Measurements from ENCODE around the gene EXOC1. TPM values are rescaled to one million over a fixed set of nuclear protein-coding genes. Genes with fewer than 3 reads are reported as not detected.

The EXOC1 gene
- total RNA-seq, 1 donor from 2014 or later, result 28.9 TPM

DNA sequence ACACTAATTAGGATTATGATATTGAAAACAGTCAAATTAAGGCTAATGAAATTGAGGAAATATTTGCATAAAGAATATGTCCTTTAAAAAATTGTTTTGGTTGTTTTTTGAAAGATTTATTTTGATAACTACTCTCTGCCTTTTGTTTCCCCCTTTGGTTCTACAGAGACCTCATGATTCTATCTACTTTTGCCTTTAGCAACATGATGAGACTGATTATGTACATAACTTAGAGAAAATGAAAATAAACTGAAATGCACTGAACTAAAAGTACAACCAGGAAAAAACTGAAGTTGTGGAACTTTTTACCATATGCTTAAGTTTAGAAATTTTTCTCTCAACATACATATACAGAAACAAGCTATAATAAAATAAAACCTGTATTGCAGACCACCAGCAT, 21.4 kb downstream of the EXOC1 start:
- DNase-seq (ENCODE audit: low spot score), result no peak
- H3K4me3 Mint-ChIP-seq (ENCODE audit: unreplicated experiment), result no peak overlapping the region
- H3K36me3 Mint-ChIP-seq (ENCODE audit: low read depth), result peaks cover 20% of the 10 kb centered on the region
- TF ChIP-seq, protein P1, sequence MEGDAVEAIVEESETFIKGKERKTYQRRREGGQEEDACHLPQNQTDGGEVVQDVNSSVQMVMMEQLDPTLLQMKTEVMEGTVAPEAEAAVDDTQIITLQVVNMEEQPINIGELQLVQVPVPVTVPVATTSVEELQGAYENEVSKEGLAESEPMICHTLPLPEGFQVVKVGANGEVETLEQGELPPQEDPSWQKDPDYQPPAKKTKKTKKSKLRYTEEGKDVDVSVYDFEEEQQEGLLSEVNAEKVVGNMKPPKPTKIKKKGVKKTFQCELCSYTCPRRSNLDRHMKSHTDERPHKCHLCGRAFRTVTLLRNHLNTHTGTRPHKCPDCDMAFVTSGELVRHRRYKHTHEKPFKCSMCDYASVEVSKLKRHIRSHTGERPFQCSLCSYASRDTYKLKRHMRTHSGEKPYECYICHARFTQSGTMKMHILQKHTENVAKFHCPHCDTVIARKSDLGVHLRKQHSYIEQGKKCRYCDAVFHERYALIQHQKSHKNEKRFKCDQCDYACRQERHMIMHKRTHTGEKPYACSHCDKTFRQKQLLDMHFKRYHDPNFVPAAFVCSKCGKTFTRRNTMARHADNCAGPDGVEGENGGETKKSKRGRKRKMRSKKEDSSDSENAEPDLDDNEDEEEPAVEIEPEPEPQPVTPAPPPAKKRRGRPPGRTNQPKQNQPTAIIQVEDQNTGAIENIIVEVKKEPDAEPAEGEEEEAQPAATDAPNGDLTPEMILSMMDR (IDR thresholded peaks at IDR 0.05), result no peak
- no peak overlapping the region for H3K27ac Mint-ChIP-seq (ENCODE audit: unreplicated experiment)
- H3K27me3 Mint-ChIP-seq (ENCODE audit: low read depth), result no peaks in the 10 kb centered on the region
- no peaks in the 10 kb centered on the region for H3K9me3 Mint-ChIP-seq (ENCODE audit: low read depth)
- peaks cover 7% of the 10 kb centered on the region for H3K4me1 Mint-ChIP-seq (ENCODE audit: low read depth)

- Mint-ChIP-seq H3K27ac (ENCODE audit: unreplicated experiment) (peak overlapping the region; percentile 45), H3K27me3 (ENCODE audit: low read depth) (no peaks in the 10 kb centered on the region), H3K36me3 (ENCODE audit: low read depth) (peaks cover 22% of the 10 kb centered on the region), H3K4me1 (ENCODE audit: low read depth) (peaks cover 7% of the 10 kb centered on the region), H3K4me3 (ENCODE audit: unreplicated experiment) (no peak overlapping the region), H3K9me3 (ENCODE audit: low read depth) (no peaks in the 10 kb centered on the region)
- DNase-seq (ENCODE audit: low spot score), result no peak
- TF ChIP-seq, protein P1 (IDR thresholded peaks at IDR 0.05), result no peak
Measured at GRCh38 chr4:55876387-55876786, 22.9 kb downstream of the EXOC1 start.

DNA sequence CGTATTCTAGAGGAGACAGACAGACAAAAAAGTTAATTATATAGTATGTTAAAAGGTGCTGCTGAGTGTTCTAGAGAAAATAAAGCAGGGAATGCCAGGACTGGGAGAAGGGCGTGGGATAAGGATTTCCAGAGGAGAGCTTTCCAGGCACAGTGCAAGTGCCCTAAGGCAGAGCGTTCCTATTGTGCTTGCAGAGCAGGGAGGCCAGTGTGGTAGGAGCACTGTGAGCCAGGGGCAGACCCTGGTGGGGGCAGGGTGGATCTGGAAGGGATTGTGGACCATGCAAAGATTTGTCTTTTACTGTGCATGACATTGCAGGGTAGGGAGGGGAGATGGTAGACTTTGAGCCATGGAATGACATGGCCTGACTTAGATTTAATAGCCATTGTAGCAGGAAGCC, 25.8 kb downstream of the EXOC1 start:
- H3K27me3 Mint-ChIP-seq (ENCODE audit: low read depth), result no peaks in the 10 kb centered on the region
- peaks cover 29% of the 10 kb centered on the region for H3K36me3 Mint-ChIP-seq (ENCODE audit: low read depth)

GRCh38 chr4:55880652-55881280, 27.3 kb downstream of the EXOC1 start:
- H3K4me1 Mint-ChIP-seq (ENCODE audit: low read depth), result peaks cover 7% of the 10 kb centered on the region
- no peak overlapping the region for H3K27ac Mint-ChIP-seq (ENCODE audit: unreplicated experiment)
- no peaks in the 10 kb centered on the region for H3K9me3 Mint-ChIP-seq (ENCODE audit: low read depth)
- TF ChIP-seq, protein P1 (IDR thresholded peaks at IDR 0.05), result no peak
- peaks cover 29% of the 10 kb centered on the region for H3K36me3 Mint-ChIP-seq (ENCODE audit: low read depth)
- no peaks in the 10 kb centered on the region for H3K27me3 Mint-ChIP-seq (ENCODE audit: low read depth)
- no peak for DNase-seq (ENCODE audit: low spot score)
- no peak overlapping the region for H3K4me3 Mint-ChIP-seq (ENCODE audit: unreplicated experiment)

More for the DNA sequence above, 25.8 kb downstream of the EXOC1 start:
- Mint-ChIP-seq H3K4me3 (ENCODE audit: unreplicated experiment) (no peak overlapping the region), H3K27ac (ENCODE audit: unreplicated experiment) (no peak overlapping the region), H3K9me3 (ENCODE audit: low read depth) (no peaks in the 10 kb centered on the region), H3K4me1 (ENCODE audit: low read depth) (peaks cover 7% of the 10 kb centered on the region)
- no peak for DNase-seq (ENCODE audit: low spot score)
- TF ChIP-seq, protein P1 (IDR thresholded peaks at IDR 0.05), result no peak

DNA sequence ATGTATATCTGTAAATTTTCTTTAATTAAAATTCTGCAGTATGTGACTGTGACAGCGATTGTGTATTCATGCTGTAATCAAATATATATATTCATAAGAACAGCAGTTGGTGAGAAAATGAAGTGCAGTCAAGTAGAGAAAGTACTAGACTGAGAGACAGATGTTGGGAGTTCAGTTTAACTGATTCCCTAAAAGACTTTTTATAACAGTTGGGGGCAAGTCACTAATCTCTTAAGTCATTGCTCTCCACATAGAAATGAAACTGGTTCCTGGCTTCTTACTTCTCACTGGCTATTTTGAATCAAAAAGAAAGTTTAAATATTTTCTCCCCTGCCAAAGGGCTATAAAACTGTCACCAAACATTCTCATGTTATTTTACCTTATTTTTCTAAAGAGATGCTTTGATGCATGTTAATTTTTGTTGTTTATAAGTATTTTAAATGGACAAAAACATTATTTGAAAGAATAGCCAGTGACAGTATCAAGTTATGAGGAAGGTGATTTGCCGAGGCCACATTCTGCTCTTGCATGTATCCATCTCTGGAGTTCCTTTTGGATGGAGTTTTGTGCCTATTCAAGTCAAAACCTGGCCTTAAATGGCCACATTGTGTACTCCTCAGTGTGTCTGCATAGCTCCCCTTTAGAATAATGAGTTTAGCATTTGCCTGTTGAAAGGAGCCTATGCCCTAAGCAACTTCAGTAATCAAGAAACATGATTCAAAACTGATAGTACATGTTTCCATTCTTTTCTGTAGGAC, 30.8 kb downstream of the EXOC1 start:
- H3K36me3 Mint-ChIP-seq (ENCODE audit: low read depth), result peaks cover 20% of the 10 kb centered on the region
- TF ChIP-seq, protein P1 (IDR thresholded peaks at IDR 0.05), result no peak
- no peak for DNase-seq (ENCODE audit: low spot score)
- H3K9me3 Mint-ChIP-seq (ENCODE audit: low read depth), result no peaks in the 10 kb centered on the region
- no peak overlapping the region for H3K4me3 Mint-ChIP-seq (ENCODE audit: unreplicated experiment)
- H3K27ac Mint-ChIP-seq (ENCODE audit: unreplicated experiment), result no peak overlapping the region
- H3K4me1 Mint-ChIP-seq (ENCODE audit: low read depth), result no peaks in the 10 kb centered on the region
- no peaks in the 10 kb centered on the region for H3K27me3 Mint-ChIP-seq (ENCODE audit: low read depth)

All from chondrocyte (in vitro differentiated cells).